SK-N-SH treated with all-trans-retinoic acid at 6 μM for 48 hours (cell line): Measurements from ENCODE around the gene ZFX.
A peak's percentile ranks its signal among the peaks of the same experiment; 100 is the strongest.

ENCODE experiments used
- ATAC-seq: fragments of 200-7000 bp; cut with Tn5 transposase; 3 replicates; pipeline ENCODE4 v1.9.1; 2020; ENCODE audit warnings: mild to moderate bottlenecking, moderate library complexity
- ARNTL ChIP-seq: fragments of 450-650 bp; formaldehyde crosslinking; IDR thresholded peaks from 2 replicates; pipeline ENCODE4 v1.5.0; 2020; ENCODE audit warnings: low read depth, mild to moderate bottlenecking, moderate library complexity, borderline replicate concordance
- BACH2 ChIP-seq: fragments of 250-450 bp; sonication (Bioruptor Pico); IDR thresholded peaks from 2 replicates; pipeline ENCODE4 v1.9.0; 2021; ENCODE audit warnings: mild to moderate bottlenecking, borderline replicate concordance
- CSDC2 ChIP-seq: fragments of 250-450 bp; sonication (Bioruptor Pico); IDR thresholded peaks from 2 replicates; pipeline ENCODE4 v1.5.0; 2020; ENCODE audit warnings: mild to moderate bottlenecking, moderate library complexity
- CSRNP3 ChIP-seq: fragments of 250-450 bp; sonication (Bioruptor Pico); IDR thresholded peaks from 2 replicates; pipeline ENCODE4 v1.5.1; 2021; ENCODE audit warnings: mild to moderate bottlenecking, moderate library complexity
- ESRRG ChIP-seq: fragments of 250-450 bp; sonication (Bioruptor Pico); IDR thresholded peaks from 2 replicates; pipeline ENCODE4 v1.6.1; 2021; ENCODE audit warnings: mild to moderate bottlenecking
- GLIS3 ChIP-seq: fragments of 250-450 bp; sonication (Bioruptor Pico); IDR thresholded peaks from 2 replicates; pipeline ENCODE4 v1.5.0; 2020; ENCODE audit warnings: mild to moderate bottlenecking, moderate library complexity
- ISL1 ChIP-seq: fragments of 250-450 bp; sonication (Bioruptor Pico); IDR thresholded peaks from 2 replicates; pipeline ENCODE4 v2.1.2; 2022; ENCODE audit warnings: mild to moderate bottlenecking, moderate library complexity
- OSR1 ChIP-seq: fragments of 250-450 bp; sonication (Bioruptor Pico); IDR thresholded peaks from 2 replicates; pipeline ENCODE4 v1.8.0; 2022; ENCODE audit warnings: moderate library complexity, mild to moderate bottlenecking, inconsistent platforms
- PATZ1 ChIP-seq: fragments of 250-450 bp; sonication (Bioruptor Pico); IDR thresholded peaks from 2 replicates; pipeline ENCODE4 v1.8.0; 2020; ENCODE audit warnings: mild to moderate bottlenecking, moderate library complexity, borderline replicate concordance
- PPARA ChIP-seq: fragments of 250-450 bp; sonication (Bioruptor Pico); IDR thresholded peaks from 2 replicates; pipeline ENCODE4 v1.5.0; 2020; ENCODE audit warnings: mild to moderate bottlenecking, borderline replicate concordance
- RARB ChIP-seq: fragments of 250-450 bp; sonication (Bioruptor Pico); IDR thresholded peaks from 2 replicates; pipeline ENCODE4 v1.8.0; 2021; ENCODE audit warnings: mild to moderate bottlenecking, moderate library complexity
- TOX ChIP-seq: fragments of 250-450 bp; sonication (Bioruptor Pico); IDR thresholded peaks from 2 replicates; pipeline ENCODE4 v1.8.0; 2021; ENCODE audit warnings: mild to moderate bottlenecking, moderate library complexity, borderline replicate concordance
- TSHZ2 ChIP-seq: fragments of 250-450 bp; sonication (Bioruptor Pico); IDR thresholded peaks from 2 replicates; pipeline ENCODE4 v1.5.0; 2020; ENCODE audit warnings: mild to moderate bottlenecking, moderate library complexity
- ZNF565 ChIP-seq: fragments of 450-650 bp; formaldehyde crosslinking; conservative IDR thresholded peaks from 2 replicates; pipeline ENCODE4 v1.5.0; 2020; ENCODE audit warnings: low read depth, mild to moderate bottlenecking, moderate library complexity
- ZNF70 ChIP-seq: fragments of 450-650 bp; formaldehyde crosslinking; IDR thresholded peaks from 2 replicates; pipeline ENCODE4 v1.5.0; 2020; ENCODE audit warnings: mild to moderate bottlenecking, moderate library complexity
- ZNF8 ChIP-seq: fragments of 450-650 bp; formaldehyde crosslinking; IDR thresholded peaks from 2 replicates; pipeline ENCODE4 v1.5.0; 2020; ENCODE audit warnings: mild to moderate bottlenecking, moderate library complexity
- TF ChIP-seq, protein P1 (sequence below): fragments of 250-450 bp; sonication (Bioruptor Pico); IDR thresholded peaks from 2 replicates; pipeline ENCODE4 v1.5.1; 2020; ENCODE audit warnings: low read depth, mild to moderate bottlenecking, moderate library complexity
- TF ChIP-seq, protein P2 (sequence below): fragments of 250-450 bp; sonication (Bioruptor Pico); IDR thresholded peaks from 2 replicates; pipeline ENCODE4 v1.8.0; 2021; ENCODE audit warnings: low read depth, mild to moderate bottlenecking, moderate library complexity, borderline replicate concordance

The ZFX gene

DNA sequence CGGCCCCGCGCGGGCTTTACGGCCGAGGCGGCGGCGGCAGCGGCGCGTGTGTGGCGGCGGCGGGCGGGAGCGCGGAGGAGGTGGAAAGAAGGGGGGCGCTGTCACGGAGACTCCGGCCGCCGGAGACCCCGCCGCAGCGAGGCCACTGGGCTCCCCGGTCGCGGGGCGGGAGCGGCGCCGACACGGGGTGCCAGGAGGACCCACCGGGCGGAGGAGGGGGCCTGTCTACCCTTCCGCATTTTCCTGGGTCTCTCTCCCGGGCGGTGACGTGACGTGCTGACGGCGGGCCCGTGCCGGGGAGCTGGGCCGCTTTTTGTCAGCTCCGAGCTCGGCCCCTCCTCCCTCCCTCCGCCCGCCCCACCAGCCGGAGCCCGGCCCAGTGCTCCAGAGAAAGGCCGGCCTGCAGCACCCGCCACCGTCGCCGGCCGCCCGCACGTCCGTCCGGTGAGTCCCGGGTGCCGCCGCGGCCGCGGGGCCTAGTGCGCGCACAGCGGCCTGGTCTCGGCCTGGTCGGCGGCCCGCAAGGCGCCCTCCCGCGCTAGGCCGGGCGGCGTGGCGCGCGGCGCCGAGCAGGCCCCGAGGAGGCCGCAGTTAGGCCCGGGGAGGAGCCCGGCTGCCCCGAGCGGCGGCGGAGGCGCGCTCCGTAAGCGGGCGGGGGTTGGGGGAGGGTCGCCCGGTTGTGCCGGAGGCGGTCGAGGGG, at the start of gene ZFX:
Gene ZFX, plus strand, starts transcription at position 379 of the 700 bp plus-strand sequence. CDS start 23,014 bp downstream, outside the sequence.
- peak; percentile 38 for ATAC-seq
- TF ChIP-seq TOX = no peak
- no peak for TF ChIP-seq CSDC2
- TF ChIP-seq ZNF8 = no peak
- TF ChIP-seq ARNTL = no peak
- TF ChIP-seq ZNF70 = no peak
- no peak for TF ChIP-seq PATZ1 (CRISPR knock-in tag)
- TF ChIP-seq, protein P1, sequence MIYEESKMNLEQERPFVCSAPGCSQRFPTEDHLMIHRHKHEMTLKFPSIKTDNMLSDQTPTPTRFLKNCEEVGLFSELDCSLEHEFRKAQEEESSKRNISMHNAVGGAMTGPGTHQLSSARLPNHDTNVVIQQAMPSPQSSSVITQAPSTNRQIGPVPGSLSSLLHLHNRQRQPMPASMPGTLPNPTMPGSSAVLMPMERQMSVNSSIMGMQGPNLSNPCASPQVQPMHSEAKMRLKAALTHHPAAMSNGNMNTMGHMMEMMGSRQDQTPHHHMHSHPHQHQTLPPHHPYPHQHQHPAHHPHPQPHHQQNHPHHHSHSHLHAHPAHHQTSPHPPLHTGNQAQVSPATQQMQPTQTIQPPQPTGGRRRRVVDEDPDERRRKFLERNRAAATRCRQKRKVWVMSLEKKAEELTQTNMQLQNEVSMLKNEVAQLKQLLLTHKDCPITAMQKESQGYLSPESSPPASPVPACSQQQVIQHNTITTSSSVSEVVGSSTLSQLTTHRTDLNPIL (CRISPR knock-in tag) = no peak
- TF ChIP-seq RARB (CRISPR knock-in tag) = no peak
- no peak for TF ChIP-seq GLIS3
- TF ChIP-seq ZNF565 (CRISPR knock-in tag) = no peak
- no peak for TF ChIP-seq TSHZ2 (CRISPR knock-in tag)
- no peak for TF ChIP-seq OSR1 (CRISPR knock-in tag)
- TF ChIP-seq, protein P2, sequence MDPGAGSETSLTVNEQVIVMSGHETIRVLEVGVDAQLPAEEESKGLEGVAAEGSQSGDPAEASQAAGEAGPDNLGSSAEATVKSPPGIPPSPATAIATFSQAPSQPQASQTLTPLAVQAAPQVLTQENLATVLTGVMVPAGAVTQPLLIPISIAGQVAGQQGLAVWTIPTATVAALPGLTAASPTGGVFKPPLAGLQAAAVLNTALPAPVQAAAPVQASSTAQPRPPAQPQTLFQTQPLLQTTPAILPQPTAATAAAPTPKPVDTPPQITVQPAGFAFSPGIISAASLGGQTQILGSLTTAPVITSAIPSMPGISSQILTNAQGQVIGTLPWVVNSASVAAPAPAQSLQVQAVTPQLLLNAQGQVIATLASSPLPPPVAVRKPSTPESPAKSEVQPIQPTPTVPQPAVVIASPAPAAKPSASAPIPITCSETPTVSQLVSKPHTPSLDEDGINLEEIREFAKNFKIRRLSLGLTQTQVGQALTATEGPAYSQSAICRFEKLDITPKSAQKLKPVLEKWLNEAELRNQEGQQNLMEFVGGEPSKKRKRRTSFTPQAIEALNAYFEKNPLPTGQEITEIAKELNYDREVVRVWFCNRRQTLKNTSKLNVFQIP (CRISPR knock-in tag) = no peak
- TF ChIP-seq PPARA (CRISPR knock-in tag) = no peak
- no peak for TF ChIP-seq ISL1 (CRISPR knock-in tag)
- TF ChIP-seq ESRRG (CRISPR knock-in tag) = no peak

GRCh38 chrX:24100713-24101112, 48.8 kb upstream of the ZFX start:
- TF ChIP-seq CSRNP3 (CRISPR knock-in tag) (no peak), CSDC2 (no peak), ARNTL (no peak), BACH2 (CRISPR knock-in tag) (no peak), ISL1 (CRISPR knock-in tag) (no peak), TSHZ2 (CRISPR knock-in tag) (no peak), PATZ1 (CRISPR knock-in tag) (no peak)
- peak; percentile 56 for ATAC-seq
